Peyer's patch (tissue), 4 donors: ENCODE measurements around the gene GATAD2B.

Experiments used
- POLR2A ChIP-seq, 2 donors: fragments of 450-650 bp; IDR thresholded peaks; one replicate each; pipeline ENCODE4 v1.5.1; 2017; ENCODE audit warnings: antibody characterized with exemption in 2 of 2, mild to moderate bottlenecking in 2 of 2, moderate library complexity in 2 of 2
- TF ChIP-seq, protein P1 (sequence below), 6 experiments: fragments of 450-650 bp in 4 of 6; fragments of 200-600 bp in 2 of 6; sonication (generic) in 1 of 6; IDR thresholded peaks; one replicate each; pipeline ENCODE4 v1.5.1; 2017 to 2019; ENCODE audit warnings: antibody characterized with exemption in 6 of 6, mild to moderate bottlenecking in 3 of 6, moderate library complexity in 1 of 6

DNA sequence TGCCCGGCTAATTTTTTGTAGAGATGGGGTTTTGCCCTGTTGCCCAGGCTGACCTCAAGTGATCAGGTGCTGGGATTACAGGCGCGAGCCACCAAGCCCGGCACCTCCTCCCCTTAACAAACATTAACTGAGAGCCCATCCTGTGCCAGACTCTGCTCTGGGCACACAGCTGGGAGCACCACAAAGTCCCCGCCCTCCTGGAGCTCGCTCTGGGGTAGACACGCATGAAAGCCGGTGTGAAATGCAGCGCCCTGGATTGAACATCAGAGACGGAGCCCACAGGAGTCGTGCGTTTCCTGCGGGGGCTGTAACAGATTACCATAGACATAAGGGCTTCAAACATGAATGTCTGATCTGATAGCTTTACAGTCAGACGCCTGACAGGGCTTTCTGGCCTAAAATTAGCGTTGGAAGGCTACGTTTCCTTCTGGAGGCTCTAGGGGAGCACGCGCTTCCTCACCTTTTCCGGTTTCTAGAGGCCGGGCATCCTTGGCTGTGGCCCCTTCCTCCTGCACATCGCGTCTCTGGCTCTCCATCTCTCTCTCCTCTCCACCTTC, 133.2 kb downstream of the GATAD2B start:
- TF ChIP-seq, protein P1, sequence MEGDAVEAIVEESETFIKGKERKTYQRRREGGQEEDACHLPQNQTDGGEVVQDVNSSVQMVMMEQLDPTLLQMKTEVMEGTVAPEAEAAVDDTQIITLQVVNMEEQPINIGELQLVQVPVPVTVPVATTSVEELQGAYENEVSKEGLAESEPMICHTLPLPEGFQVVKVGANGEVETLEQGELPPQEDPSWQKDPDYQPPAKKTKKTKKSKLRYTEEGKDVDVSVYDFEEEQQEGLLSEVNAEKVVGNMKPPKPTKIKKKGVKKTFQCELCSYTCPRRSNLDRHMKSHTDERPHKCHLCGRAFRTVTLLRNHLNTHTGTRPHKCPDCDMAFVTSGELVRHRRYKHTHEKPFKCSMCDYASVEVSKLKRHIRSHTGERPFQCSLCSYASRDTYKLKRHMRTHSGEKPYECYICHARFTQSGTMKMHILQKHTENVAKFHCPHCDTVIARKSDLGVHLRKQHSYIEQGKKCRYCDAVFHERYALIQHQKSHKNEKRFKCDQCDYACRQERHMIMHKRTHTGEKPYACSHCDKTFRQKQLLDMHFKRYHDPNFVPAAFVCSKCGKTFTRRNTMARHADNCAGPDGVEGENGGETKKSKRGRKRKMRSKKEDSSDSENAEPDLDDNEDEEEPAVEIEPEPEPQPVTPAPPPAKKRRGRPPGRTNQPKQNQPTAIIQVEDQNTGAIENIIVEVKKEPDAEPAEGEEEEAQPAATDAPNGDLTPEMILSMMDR (IDR thresholded peaks at IDR 0.05), result no peak
- TF ChIP-seq POLR2A (IDR thresholded peaks at IDR 0.05), result no peak
